OCI-LY1 (cell line): ENCODE data around the gene BACH2.

Experiments
- H2AFZ ChIP-seq: fragments of 200-600 bp; sonication (generic), shearing (Covaris generic); 2 replicates; pipeline ENCODE4 v1.6.0; 2014; ENCODE audit warnings: antibody characterized with exemption, mild to moderate bottlenecking, low read length
- H3F3A ChIP-seq: fragments of 200-600 bp; sonication (generic), shearing (Covaris generic); 2 replicates; pipeline ENCODE4 v1.6.0; 2014; ENCODE audit warnings: mild to moderate bottlenecking, antibody characterized with exemption, low read length, moderate library complexity; ENCODE audit not compliant: insufficient read depth
- H3K27ac ChIP-seq: fragments of 200-600 bp; sonication (generic); 2 replicates; pipeline ENCODE4 v1.5.1; 2014; ENCODE audit warnings: low read length, mixed run types, mild to moderate bottlenecking, low read depth; ENCODE audit not compliant: poor library complexity, severe bottlenecking
- H3K27me3 ChIP-seq: fragments of 200-600 bp; sonication (generic); 2 replicates; pipeline ENCODE4 v1.6.0; 2014; ENCODE audit warnings: antibody characterized with exemption, mild to moderate bottlenecking, low read length, moderate library complexity; ENCODE audit not compliant: insufficient read depth
- H3K36me3 ChIP-seq: fragments of 200-600 bp; sonication (generic); 2 replicates; pipeline ENCODE4 v1.6.1; 2014; ENCODE audit warnings: mild to moderate bottlenecking, antibody characterized with exemption, low read length, moderate library complexity, mixed read lengths; ENCODE audit not compliant: insufficient read depth
- H3K4me1 ChIP-seq: fragments of 200-600 bp; sonication (generic); 2 replicates; pipeline ENCODE4 v1.5.1; 2014; ENCODE audit warnings: mild to moderate bottlenecking, low read length, moderate library complexity; ENCODE audit not compliant: insufficient read depth, severe bottlenecking
- H3K4me2 ChIP-seq: fragments of 200-600 bp; sonication (generic), shearing (Covaris generic); 2 replicates; pipeline ENCODE4 v1.6.1; 2014; ENCODE audit warnings: low read length
- H3K4me3 ChIP-seq: fragments of 200-600 bp; sonication (generic); 2 replicates; pipeline ENCODE4 v1.5.1; 2014; ENCODE audit warnings: low read length, low read depth, mild to moderate bottlenecking, mixed read lengths; ENCODE audit not compliant: poor library complexity, severe bottlenecking
- H3K79me2 ChIP-seq: fragments of 200-600 bp; shearing (Covaris generic); 2 replicates; pipeline ENCODE4 v1.6.1; 2016; ENCODE audit warnings: mixed run types, low read length, mixed read lengths; ENCODE audit not compliant: insufficient read depth
- H3K9ac ChIP-seq: fragments of 200-600 bp; sonication (generic), shearing (Covaris generic); 2 replicates; pipeline ENCODE4 v1.6.1; 2014; ENCODE audit warnings: mild to moderate bottlenecking, low read length, mixed read lengths
- H3K9me2 ChIP-seq: fragments of 200-600 bp; sonication (generic), shearing (Covaris generic); 2 replicates; pipeline ENCODE4 v1.6.1; 2014; ENCODE audit warnings: low read depth, mild to moderate bottlenecking, low read length, mixed read lengths
- H3K9me3 ChIP-seq: fragments of 200-600 bp; shearing (Covaris generic); 2 replicates; pipeline ENCODE4 v1.6.1; 2014; ENCODE audit warnings: low read length, mixed read lengths
- H4K20me1 ChIP-seq: fragments of 200-600 bp; sonication (generic), shearing (Covaris generic); 2 replicates; pipeline ENCODE4 v1.6.0; 2016; ENCODE audit warnings: mild to moderate bottlenecking, low read length; ENCODE audit not compliant: insufficient read depth
- CTCF ChIP-seq: fragments of 200-600 bp; sonication (generic), shearing (Covaris generic); IDR thresholded peaks from 2 replicates; pipeline ENCODE4 v1.5.1; 2017; ENCODE audit warnings: mild to moderate bottlenecking, antibody characterized with exemption, low read length, moderate library complexity, mixed read lengths
- EZH2 ChIP-seq: fragments of 200-600 bp; sonication (generic), shearing (Covaris generic); IDR thresholded peaks from 2 replicates; pipeline ENCODE4 v1.8.0; 2017; ENCODE audit warnings: borderline replicate concordance, mixed run types, mild to moderate bottlenecking, antibody characterized with exemption, low read length, moderate library complexity, mixed read lengths

Gene BACH2

GRCh38 chr6:89932245-89932802, 364.3 kb downstream of the BACH2 start:
- no peak overlapping the region for H2AFZ ChIP-seq
- H3K4me2 ChIP-seq: no peak overlapping the region
- no peaks in the 10 kb centered on the region for H3K79me2 ChIP-seq
- no peaks in the 10 kb centered on the region for H3K9me2 ChIP-seq
- no peak for TF ChIP-seq CTCF
- TF ChIP-seq EZH2: no peak
- no peak overlapping the region for H3K27ac ChIP-seq
- H3K4me3 ChIP-seq: no peak overlapping the region
- no peaks in the 10 kb centered on the region for H3K9me3 ChIP-seq
- no peaks in the 10 kb centered on the region for H3K4me1 ChIP-seq
- H4K20me1 ChIP-seq: no peaks in the 10 kb centered on the region
- 0 out of 2 replicates have a peak, but pooled peaks cover 4% of the 10 kb centered on the region for H3F3A ChIP-seq
- peaks cover 98% of the 10 kb centered on the region for H3K36me3 ChIP-seq
- H3K9ac ChIP-seq: no peak overlapping the region
- no peaks in the 10 kb centered on the region for H3K27me3 ChIP-seq

GRCh38 chr6:89930789-89931188, 365.9 kb downstream of the BACH2 start:
- H3K36me3 ChIP-seq: peaks cover 91% of the 10 kb centered on the region
- H3K9me3 ChIP-seq: no peaks in the 10 kb centered on the region
- no peaks in the 10 kb centered on the region for H3K9me2 ChIP-seq
- H3K4me1 ChIP-seq: no peaks in the 10 kb centered on the region
- H3K4me3 ChIP-seq: no peak overlapping the region
- TF ChIP-seq EZH2 (no peak), CTCF (no peak)
- 0 out of 2 replicates have a peak, but pooled peaks cover 9% of the 10 kb centered on the region for H3F3A ChIP-seq
- no peak overlapping the region for H2AFZ ChIP-seq
- H4K20me1 ChIP-seq: no peaks in the 10 kb centered on the region
- no peaks in the 10 kb centered on the region for H3K27me3 ChIP-seq
- H3K4me2 ChIP-seq: no peak overlapping the region
- H3K79me2 ChIP-seq: no peaks in the 10 kb centered on the region
- no peak overlapping the region for H3K9ac ChIP-seq
- H3K27ac ChIP-seq: no peak overlapping the region

- TF ChIP-seq EZH2: no peak
- TF ChIP-seq CTCF: no peak
- Histone ChIP-seq H3F3A (peaks cover 14% of the 10 kb centered on the region; the same call in 1 of the 2 replicates), H3K4me3 (no peak overlapping the region), H3K9me2 (no peaks in the 10 kb centered on the region), H3K27ac (no peak overlapping the region), H3K4me1 (peaks cover 3% of the 10 kb centered on the region), H3K79me2 (no peaks in the 10 kb centered on the region), H3K9ac (no peak overlapping the region), H3K4me2 (no peak overlapping the region), H3K27me3 (no peaks in the 10 kb centered on the region), H3K9me3 (no peaks in the 10 kb centered on the region), H2AFZ (no peak overlapping the region), H3K36me3 (peaks cover 69% of the 10 kb centered on the region), H4K20me1 (no peaks in the 10 kb centered on the region)
Measured at GRCh38 chr6:89928604-89929003, 368.0 kb downstream of the BACH2 start.
